Upper lobe of left lung (tissue), 6 donors: ENCODE results near the gene BACH1. TPM values are rescaled to one million over a fixed set of nuclear protein-coding genes. Genes with fewer than 3 reads are reported as not detected.

Experiments
- ATAC-seq, 2 donors: fragments of 200-7000 bp; cut with Tn5 transposase; one replicate each; pipeline ENCODE4 v1.9.1; 2022; ENCODE audit warnings: mild to moderate bottlenecking in 2 of 2, moderate library complexity in 2 of 2; ENCODE audit not compliant: low FRiP score in 2 of 2
- DNase-seq, 2 donors: peaks; one replicate each; pipeline ENCODE4 v3.0.0-alpha.2; 2019 to 2020
- H3K27ac ChIP-seq, 4 donors: fragments of 200-600 bp; sonication (generic); one replicate each; pipeline ENCODE4 v1.5.1; 2016 to 2019
- H3K27me3 ChIP-seq, 4 donors: fragments of 200-600 bp; sonication (generic); one replicate each; pipeline ENCODE4 v1.5.1; 2017 to 2019
- H3K36me3 ChIP-seq, 4 donors: fragments of 200-600 bp; sonication (generic); one replicate each; pipeline ENCODE4 v1.5.1; 2016 to 2019
- H3K4me1 ChIP-seq, 4 donors: fragments of 200-600 bp; sonication (generic); one replicate each; pipeline ENCODE4 v1.5.1; 2018 to 2019
- H3K4me3 ChIP-seq, 4 donors: fragments of 200-600 bp; sonication (generic); one replicate each; pipeline ENCODE4 v1.5.1; 2017 to 2019; ENCODE audit warnings: mild to moderate bottlenecking in 2 of 4, moderate library complexity in 1 of 4
- H3K9me3 ChIP-seq, 4 donors: fragments of 200-600 bp; sonication (generic); one replicate each; pipeline ENCODE4 v1.5.1; 2018 to 2019
- EP300 ChIP-seq, 4 donors: sonication (generic); formaldehyde crosslinking; IDR thresholded peaks; one replicate each; pipeline ENCODE4 v1.5.1; 2017; ENCODE audit warnings: antibody characterized with exemption in 4 of 4, control low read depth in 2 of 4
- POLR2A ChIP-seq, 4 donors: fragments of 450-650 bp; IDR thresholded peaks; one replicate each; pipeline ENCODE4 v1.5.1; 2016 to 2017; ENCODE audit warnings: antibody characterized with exemption in 4 of 4, mild to moderate bottlenecking in 2 of 4
- POLR2AphosphoS5 ChIP-seq, 2 donors: sonication (generic); formaldehyde crosslinking; IDR thresholded peaks; one replicate each; pipeline ENCODE4 v1.5.1; 2017; ENCODE audit warnings: antibody characterized with exemption in 2 of 2
- WGBS, 2 donors: methylation state at CpG; one replicate each; pipeline ENCODE4 v1.1.5; 2017 to 2018; 5-methylcytosine and 5-hydroxymethylcytosine counted together
- total RNA-seq, 6 donors: library from RNA; depleted of rRNA in 4 of 6; stranded (reverse); fragments of >200 nt in 4 of 6; gene quantifications; one replicate each; pipeline versions ENCODE4 v1.1.0 to v1.2.1, GENCODE V29; 2016 to 2021
- TF ChIP-seq, protein P1 (sequence below), 6 experiments: fragments of 450-650 bp in 4 of 6; fragments of 200-600 bp in 2 of 6; sonication (generic) in 2 of 6; IDR thresholded peaks; one replicate each; pipeline ENCODE4 v1.5.1; 2016 to 2019; ENCODE audit warnings: antibody characterized with exemption in 6 of 6
- donor health status: DM: no; HTN: no; CAD: no; lungs with moderate emphysema.
- donor health status: DM: no; HTN: yes; CAD: no; lungs with severe emphysema.

The BACH1 gene
- total RNA-seq, 6 donors from 2014 or later, result 41.6 to 119 (median 78.9) TPM

- H3K4me1 ChIP-seq, result peaks cover 0 to 10% (median 8%) of the 10 kb centered on the region in 4 donors
- 67 to 79% methylated on average over 1 of the region's 1 CpG for WGBS, 2 donors
- H3K27ac ChIP-seq, result no peak overlapping the region
- H3K4me3 ChIP-seq, result no peak overlapping the region
- ATAC-seq (no peak), DNase-seq (no peak)
- no peaks in the 10 kb centered on the region for H3K27me3 ChIP-seq
- peaks cover 0 to 40% (median 8%) of the 10 kb centered on the region in 4 donors for H3K36me3 ChIP-seq
- TF ChIP-seq EP300 (IDR thresholded peaks at IDR 0.05) (no peak), POLR2A (IDR thresholded peaks at IDR 0.05) (no peak), POLR2AphosphoS5 (IDR thresholded peaks at IDR 0.05) (no peak)
- TF ChIP-seq, protein P1, sequence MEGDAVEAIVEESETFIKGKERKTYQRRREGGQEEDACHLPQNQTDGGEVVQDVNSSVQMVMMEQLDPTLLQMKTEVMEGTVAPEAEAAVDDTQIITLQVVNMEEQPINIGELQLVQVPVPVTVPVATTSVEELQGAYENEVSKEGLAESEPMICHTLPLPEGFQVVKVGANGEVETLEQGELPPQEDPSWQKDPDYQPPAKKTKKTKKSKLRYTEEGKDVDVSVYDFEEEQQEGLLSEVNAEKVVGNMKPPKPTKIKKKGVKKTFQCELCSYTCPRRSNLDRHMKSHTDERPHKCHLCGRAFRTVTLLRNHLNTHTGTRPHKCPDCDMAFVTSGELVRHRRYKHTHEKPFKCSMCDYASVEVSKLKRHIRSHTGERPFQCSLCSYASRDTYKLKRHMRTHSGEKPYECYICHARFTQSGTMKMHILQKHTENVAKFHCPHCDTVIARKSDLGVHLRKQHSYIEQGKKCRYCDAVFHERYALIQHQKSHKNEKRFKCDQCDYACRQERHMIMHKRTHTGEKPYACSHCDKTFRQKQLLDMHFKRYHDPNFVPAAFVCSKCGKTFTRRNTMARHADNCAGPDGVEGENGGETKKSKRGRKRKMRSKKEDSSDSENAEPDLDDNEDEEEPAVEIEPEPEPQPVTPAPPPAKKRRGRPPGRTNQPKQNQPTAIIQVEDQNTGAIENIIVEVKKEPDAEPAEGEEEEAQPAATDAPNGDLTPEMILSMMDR (IDR thresholded peaks at IDR 0.05), result no peak
- no peaks in the 10 kb centered on the region for H3K9me3 ChIP-seq
Observed at GRCh38 chr21:29333406-29333805, 34.7 kb downstream of the BACH1 start.

GRCh38 chr21:29334717-29335428, 36.2 kb downstream of the BACH1 start:
- H3K9me3 ChIP-seq, result no peaks in the 10 kb centered on the region
- ATAC-seq, result peak in 1 of 2 donors; percentile 42
- 82 to 87% methylated on average over 11 of the region's 11 CpGs for WGBS, 2 donors
- peaks cover 0 to 34% (median 8%) of the 10 kb centered on the region in 4 donors for H3K36me3 ChIP-seq
- H3K27ac ChIP-seq, result no peak overlapping the region
- TF ChIP-seq, protein P1 (IDR thresholded peaks at IDR 0.05), result no peak
- TF ChIP-seq EP300 (IDR thresholded peaks at IDR 0.05) (no peak), POLR2A (IDR thresholded peaks at IDR 0.05) (no peak), POLR2AphosphoS5 (IDR thresholded peaks at IDR 0.05) (peak in 1 of 2 donors; percentile 10)
- H3K4me1 ChIP-seq, result peaks cover 4 to 10% (median 8%) of the 10 kb centered on the region in 4 donors
- H3K27me3 ChIP-seq, result no peaks in the 10 kb centered on the region
- no peak overlapping the region for H3K4me3 ChIP-seq
- peak in 1 of 2 donors; percentile 29 for DNase-seq

DNA sequence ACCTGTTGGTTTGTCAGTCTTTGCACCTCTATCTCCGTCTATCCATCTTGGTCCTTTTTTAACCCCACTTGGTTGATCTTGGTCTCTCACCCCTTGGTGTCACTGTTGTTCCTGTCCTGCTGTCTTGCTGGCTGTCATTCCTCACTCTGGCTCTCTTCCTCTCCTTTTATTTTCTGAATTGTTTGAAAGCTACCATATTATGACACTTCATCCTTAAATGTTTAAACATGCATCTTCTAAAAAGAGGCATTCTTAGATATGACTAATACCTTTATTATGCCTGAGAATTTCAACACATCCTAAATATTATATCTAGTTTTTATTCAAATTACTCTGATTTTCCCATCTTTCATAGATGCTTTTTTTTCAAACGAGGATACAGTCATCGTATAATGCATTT, 37.0 kb downstream of the BACH1 start:
- TF ChIP-seq, protein P1 (IDR thresholded peaks at IDR 0.05), result no peak
- TF ChIP-seq POLR2A (IDR thresholded peaks at IDR 0.05), result no peak
- Histone ChIP-seq H3K4me1 (peaks cover 3 to 12% (median 8%) of the 10 kb centered on the region in 4 donors), H3K36me3 (peaks cover 0 to 26% (median 6%) of the 10 kb centered on the region in 4 donors), H3K4me3 (no peak overlapping the region), H3K27ac (no peak overlapping the region), H3K27me3 (no peaks in the 10 kb centered on the region), H3K9me3 (no peaks in the 10 kb centered on the region)
- no peak for ATAC-seq
- WGBS, 2 donors, result 80 to 81% methylated on average over 3 of the region's 3 CpGs
- DNase-seq, result no peak

- DNase-seq (no peak), ATAC-seq (no peak)
- TF ChIP-seq EP300 (IDR thresholded peaks at IDR 0.05), result no peak
- no peak for TF ChIP-seq POLR2A (IDR thresholded peaks at IDR 0.05)
- TF ChIP-seq POLR2AphosphoS5 (IDR thresholded peaks at IDR 0.05), result no peak
- TF ChIP-seq, protein P1 (IDR thresholded peaks at IDR 0.05), result no peak
- Histone ChIP-seq H3K9me3 (no peaks in the 10 kb centered on the region), H3K4me3 (no peak overlapping the region), H3K4me1 (peaks cover 25 to 32% (median 27%) of the 10 kb centered on the region in 4 donors), H3K27me3 (no peaks in the 10 kb centered on the region), H3K27ac (no peak overlapping the region), H3K36me3 (peaks cover 0 to 9% (median 0%) of the 10 kb centered on the region in 4 donors)
- WGBS, 2 donors, result 99 to 100% methylated on average over 4 of the region's 4 CpGs
Observed at GRCh38 chr21:29338256-29338655, 39.5 kb downstream of the BACH1 start.

DNA sequence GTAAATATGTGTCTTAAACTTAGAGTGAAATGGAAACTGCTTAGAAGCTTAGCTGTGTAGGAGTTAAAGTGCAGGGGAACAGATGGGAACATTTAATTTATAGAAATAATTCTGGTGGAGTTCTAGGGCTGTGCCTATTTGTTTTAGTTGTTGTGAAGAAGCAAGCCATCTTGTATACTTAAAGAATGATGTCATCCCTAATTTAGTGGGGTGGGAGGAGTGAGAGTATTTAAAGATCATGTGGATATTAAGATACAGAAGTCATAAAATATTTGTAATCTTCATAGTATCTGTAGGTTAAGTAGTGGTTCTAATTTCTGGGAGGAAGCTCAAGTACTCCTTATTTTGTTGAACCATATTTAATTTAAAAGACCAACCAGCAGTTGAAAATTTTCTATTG, 41.5 kb downstream of the BACH1 start:
- Histone ChIP-seq H3K27ac (no peak overlapping the region), H3K27me3 (no peaks in the 10 kb centered on the region), H3K36me3 (no peaks in the 10 kb centered on the region), H3K4me1 (peaks cover 33 to 34% (median 34%) of the 10 kb centered on the region in 4 donors), H3K9me3 (no peaks in the 10 kb centered on the region), H3K4me3 (no peak overlapping the region)
- ATAC-seq, result no peak
- DNase-seq, result no peak
- TF ChIP-seq, protein P1 (IDR thresholded peaks at IDR 0.05), result no peak
- no peak for TF ChIP-seq EP300 (IDR thresholded peaks at IDR 0.05)
